Measurements from ENCODE around the gene LEFTY1. TPM values are rescaled to one million over a fixed set of nuclear protein-coding genes. Genes with fewer than 3 reads are reported as not detected.
A peak's percentile ranks its signal among the peaks of the same experiment; 100 is the strongest.

The LEFTY1 gene
- total and polyA plus RNA-seq, 2 of the 13 experiments (the other 11 are each of a cell fraction or from before 2014, with no cell fraction given) = 0.29 to 0.79 TPM

- TF ChIP-seq PRDM15 (CRISPR knock-in tag; IDR thresholded peaks at IDR 0.05) (no peak), ZNF776 (CRISPR knock-in tag; IDR thresholded peaks at IDR 0.05) (no peak), BCL3 (CRISPR knock-in tag; IDR thresholded peaks at IDR 0.05) (no peak), ZNF33B (CRISPR knock-in tag; IDR thresholded peaks at IDR 0.05) (no peak), TFDP2 (CRISPR knock-in tag; IDR thresholded peaks at IDR 0.05) (no peak), SAP130 (CRISPR knock-in tag; IDR thresholded peaks at IDR 0.05; ENCODE audit: low read depth) (0 out of 2 replicates have a peak, but pooled peaks have one; percentile 16), TIGD3 (CRISPR knock-in tag; IDR thresholded peaks at IDR 0.05; ENCODE audit: borderline replicate concordance) (no peak), GABPB1 (CRISPR knock-in tag; IDR thresholded peaks at IDR 0.05) (no peak), ZFP36L1 (CRISPR knock-in tag; IDR thresholded peaks at IDR 0.05) (no peak), PCBP2 (optimal IDR thresholded peaks at IDR 0.05; ENCODE audit: low read depth, low read length, poor library complexity, severe bottlenecking) (no peak), LRRFIP1 (CRISPR knock-in tag; conservative IDR thresholded peaks at IDR 0.05) (no peak), HHEX (CRISPR knock-in tag; IDR thresholded peaks at IDR 0.05) (no peak), RBAK (CRISPR knock-in tag; IDR thresholded peaks at IDR 0.05) (no peak), ZNF256 (CRISPR knock-in tag; conservative IDR thresholded peaks at IDR 0.05) (no peak), ZNF101 (CRISPR knock-in tag; IDR thresholded peaks at IDR 0.05; ENCODE audit: borderline replicate concordance, low read depth) (0 out of 2 replicates have a peak, but pooled peaks have one; percentile 52)
Observed at GRCh38 chr1:225897595-225898514, 8.9 kb upstream of the LEFTY1 start (continued).
